HepG2 (cell line): ENCODE results near the gene MRPL2. TPM values are rescaled to one million over a fixed set of nuclear protein-coding genes. Genes with fewer than 3 reads are reported as not detected.

Experiments
- AFF4 ChIP-seq: sonication (generic); formaldehyde crosslinking; IDR thresholded peaks from 2 replicates; pipeline ENCODE4 v1.4.0; 2020; ENCODE audit warnings: missing genetic modification reagents
- DPF2 ChIP-seq: sonication (generic); formaldehyde crosslinking; IDR thresholded peaks from 2 replicates; pipeline ENCODE4 v1.4.0; 2020; ENCODE audit warnings: mild to moderate bottlenecking, low read depth, missing genetic modification reagents, borderline replicate concordance
- ELF1 ChIP-seq: sonication (generic); formaldehyde crosslinking; IDR thresholded peaks from 2 replicates; pipeline ENCODE4 v1.4.0; 2020; ENCODE audit warnings: missing genetic modification reagents
- ISX ChIP-seq: sonication (generic); formaldehyde crosslinking; conservative IDR thresholded peaks from 2 replicates; pipeline ENCODE4 v1.5.0; 2020; ENCODE audit warnings: missing genetic modification reagents
- SIN3B ChIP-seq: fragments of 150-350 bp; IDR thresholded peaks from 2 replicates; pipeline ENCODE4 v1.6.1; 2014; ENCODE audit warnings: low read length
- TRAFD1 ChIP-seq: sonication (generic); formaldehyde crosslinking; IDR thresholded peaks from 2 replicates; pipeline ENCODE4 v1.5.1; 2020; ENCODE audit warnings: missing genetic modification reagents, mild to moderate bottlenecking, borderline replicate concordance
- ZFP62 ChIP-seq: sonication (generic); formaldehyde crosslinking; IDR thresholded peaks from 2 replicates; pipeline ENCODE4 v1.4.0; 2020; ENCODE audit warnings: missing genetic modification reagents
- ZKSCAN5 ChIP-seq: sonication (generic); formaldehyde crosslinking; IDR thresholded peaks from 2 replicates; pipeline ENCODE4 v1.5.1; 2020; ENCODE audit warnings: mild to moderate bottlenecking, missing genetic modification reagents
- ZNF572 ChIP-seq: sonication (generic); formaldehyde crosslinking; IDR thresholded peaks from 2 replicates; pipeline ENCODE4 v1.5.1; 2020; ENCODE audit warnings: mild to moderate bottlenecking, missing genetic modification reagents
- ZNF598 ChIP-seq: sonication (generic); formaldehyde crosslinking; IDR thresholded peaks from 2 replicates; pipeline ENCODE4 v1.5.1; 2020; ENCODE audit warnings: mild to moderate bottlenecking, missing genetic modification reagents, borderline replicate concordance
- ZNF773 ChIP-seq: sonication (generic); formaldehyde crosslinking; IDR thresholded peaks from 2 replicates; pipeline ENCODE4 v1.4.0; 2020; ENCODE audit warnings: missing genetic modification reagents, borderline replicate concordance
- polyA plus RNA-seq, 8 experiments: library from polyadenylated mRNA; depleted of rRNA in 3 of 8; stranded (reverse) in 7 of 8; unstranded in 1 of 8; fragments of >200 nt; fragmentation: Illumina TruSeq in 4 of 8; extraction: Trizol in 4 of 8; gene quantifications; 2 replicates each; pipeline versions ENCODE4 v1.2.1 to v1.2.3, GENCODE V29; 2011 to 2016; ENCODE audit warnings: low read depth in 4 of 8, missing spikeins in 1 of 8, mixed read lengths in 1 of 8; ENCODE audit not compliant: insufficient read depth in 1 of 8
- total RNA-seq, 5 experiments: library from RNA; depleted of rRNA; stranded (reverse); fragments of >200 nt; fragmentation: Illumina TruSeq; extraction: Trizol; gene quantifications; 2 replicates each; pipeline ENCODE4 v1.2.3, GENCODE V29; 2016; ENCODE audit warnings: low read depth in 1 of 5
- TF ChIP-seq, protein P1 (sequence below): sonication (generic); formaldehyde crosslinking; IDR thresholded peaks from 2 replicates; pipeline ENCODE4 v1.4.0; 2020; ENCODE audit warnings: mild to moderate bottlenecking, low read depth, missing genetic modification reagents
- TF ChIP-seq, protein P2 (sequence below): sonication (generic); formaldehyde crosslinking; IDR thresholded peaks from 2 replicates; pipeline ENCODE4 v1.4.0; 2020; ENCODE audit warnings: missing genetic modification reagents
- TF ChIP-seq, protein P3 (sequence below): sonication (generic); formaldehyde crosslinking; IDR thresholded peaks from 2 replicates; pipeline ENCODE4 v1.9.0; 2022; ENCODE audit warnings: low read depth, missing genetic modification reagents
- TF ChIP-seq, protein P4 (sequence below): sonication (generic); formaldehyde crosslinking; IDR thresholded peaks from 2 replicates; pipeline ENCODE4 v1.4.0; 2020; ENCODE audit warnings: missing genetic modification reagents, borderline replicate concordance

MRPL2 gene
- total and polyA plus RNA-seq, 2 of the 13 experiments (the other 11 are each of a cell fraction or from before 2014, with no cell fraction given) = 56.8 to 65.6 TPM

DNA sequence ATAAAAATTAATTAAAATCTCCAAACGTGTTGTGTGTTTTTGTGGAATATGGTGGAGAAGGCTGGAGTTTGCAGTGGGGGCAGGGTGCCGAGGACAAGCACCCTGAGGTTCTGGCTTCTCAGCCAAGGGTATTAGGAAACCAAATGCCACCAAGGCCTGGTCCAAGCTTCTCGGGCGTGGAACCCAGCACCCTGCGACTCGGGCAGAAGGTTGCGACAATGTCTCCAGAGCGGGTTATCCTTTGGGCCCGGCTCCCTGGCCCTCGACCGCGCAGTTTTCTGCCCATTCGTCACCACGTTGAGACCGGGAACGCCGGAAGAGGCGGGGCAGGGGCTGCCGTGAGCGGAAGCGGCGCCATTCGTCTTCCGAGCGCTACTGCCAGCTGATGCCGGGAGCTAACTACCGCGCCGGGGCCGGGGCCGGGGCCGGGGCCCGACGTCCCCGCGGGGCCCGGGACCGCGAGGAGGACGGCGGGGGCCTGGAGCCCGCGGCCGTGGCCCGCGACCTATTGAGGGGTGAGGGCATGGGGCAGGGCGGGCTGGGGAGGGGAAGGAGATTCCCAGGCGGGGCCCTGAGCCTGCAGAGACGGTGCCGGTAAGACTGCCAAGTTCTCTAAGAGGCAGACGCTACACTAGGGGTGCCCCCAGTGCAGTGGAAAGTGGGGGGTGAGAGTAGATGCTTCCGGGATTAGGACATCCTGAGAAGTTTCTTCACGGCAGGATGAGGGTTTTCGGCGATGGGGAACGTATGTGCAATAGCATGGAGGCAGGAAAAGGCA, 37.8 kb downstream of the MRPL2 start, which contains the start of gene RRP36 (continued):
- TF ChIP-seq, protein P1, sequence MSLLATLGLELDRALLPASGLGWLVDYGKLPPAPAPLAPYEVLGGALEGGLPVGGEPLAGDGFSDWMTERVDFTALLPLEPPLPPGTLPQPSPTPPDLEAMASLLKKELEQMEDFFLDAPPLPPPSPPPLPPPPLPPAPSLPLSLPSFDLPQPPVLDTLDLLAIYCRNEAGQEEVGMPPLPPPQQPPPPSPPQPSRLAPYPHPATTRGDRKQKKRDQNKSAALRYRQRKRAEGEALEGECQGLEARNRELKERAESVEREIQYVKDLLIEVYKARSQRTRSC (CRISPR knock-in tag) = no peak
- TF ChIP-seq SIN3B (no peak), ZFP62 (no peak), DPF2 (CRISPR knock-in tag) (no peak), ZNF598 (CRISPR knock-in tag) (peak; percentile 88; the same call in 1 of the 2 replicates), TRAFD1 (no peak), ZNF572 (CRISPR knock-in tag) (0 out of 2 replicates have a peak, but pooled peaks have one; percentile 17), ZKSCAN5 (CRISPR knock-in tag) (no peak), ZNF773 (CRISPR knock-in tag) (peak; percentile 45; the same call in 1 of the 2 replicates), AFF4 (no peak), ELF1 (CRISPR knock-in tag) (peak; percentile 73), ISX (CRISPR knock-in tag) (0 out of 2 replicates have a peak, but pooled peaks have one; percentile 72)
- TF ChIP-seq, protein P2, sequence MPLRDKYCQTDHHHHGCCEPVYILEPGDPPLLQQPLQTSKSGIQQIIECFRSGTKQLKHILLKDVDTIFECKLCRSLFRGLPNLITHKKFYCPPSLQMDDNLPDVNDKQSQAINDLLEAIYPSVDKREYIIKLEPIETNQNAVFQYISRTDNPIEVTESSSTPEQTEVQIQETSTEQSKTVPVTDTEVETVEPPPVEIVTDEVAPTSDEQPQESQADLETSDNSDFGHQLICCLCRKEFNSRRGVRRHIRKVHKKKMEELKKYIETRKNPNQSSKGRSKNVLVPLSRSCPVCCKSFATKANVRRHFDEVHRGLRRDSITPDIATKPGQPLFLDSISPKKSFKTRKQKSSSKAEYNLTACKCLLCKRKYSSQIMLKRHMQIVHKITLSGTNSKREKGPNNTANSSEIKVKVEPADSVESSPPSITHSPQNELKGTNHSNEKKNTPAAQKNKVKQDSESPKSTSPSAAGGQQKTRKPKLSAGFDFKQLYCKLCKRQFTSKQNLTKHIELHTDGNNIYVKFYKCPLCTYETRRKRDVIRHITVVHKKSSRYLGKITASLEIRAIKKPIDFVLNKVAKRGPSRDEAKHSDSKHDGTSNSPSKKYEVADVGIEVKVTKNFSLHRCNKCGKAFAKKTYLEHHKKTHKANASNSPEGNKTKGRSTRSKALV (CRISPR knock-in tag) = no peak
- TF ChIP-seq, protein P3, sequence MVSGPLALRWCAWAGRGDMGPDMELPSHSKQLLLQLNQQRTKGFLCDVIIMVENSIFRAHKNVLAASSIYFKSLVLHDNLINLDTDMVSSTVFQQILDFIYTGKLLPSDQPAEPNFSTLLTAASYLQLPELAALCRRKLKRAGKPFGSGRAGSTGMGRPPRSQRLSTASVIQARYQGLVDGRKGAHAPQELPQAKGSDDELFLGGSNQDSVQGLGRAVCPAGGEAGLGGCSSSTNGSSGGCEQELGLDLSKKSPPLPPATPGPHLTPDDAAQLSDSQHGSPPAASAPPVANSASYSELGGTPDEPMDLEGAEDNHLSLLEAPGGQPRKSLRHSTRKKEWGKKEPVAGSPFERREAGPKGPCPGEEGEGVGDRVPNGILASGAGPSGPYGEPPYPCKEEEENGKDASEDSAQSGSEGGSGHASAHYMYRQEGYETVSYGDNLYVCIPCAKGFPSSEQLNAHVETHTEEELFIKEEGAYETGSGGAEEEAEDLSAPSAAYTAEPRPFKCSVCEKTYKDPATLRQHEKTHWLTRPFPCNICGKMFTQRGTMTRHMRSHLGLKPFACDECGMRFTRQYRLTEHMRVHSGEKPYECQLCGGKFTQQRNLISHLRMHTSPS (CRISPR knock-in tag) = no peak
- TF ChIP-seq, protein P4, sequence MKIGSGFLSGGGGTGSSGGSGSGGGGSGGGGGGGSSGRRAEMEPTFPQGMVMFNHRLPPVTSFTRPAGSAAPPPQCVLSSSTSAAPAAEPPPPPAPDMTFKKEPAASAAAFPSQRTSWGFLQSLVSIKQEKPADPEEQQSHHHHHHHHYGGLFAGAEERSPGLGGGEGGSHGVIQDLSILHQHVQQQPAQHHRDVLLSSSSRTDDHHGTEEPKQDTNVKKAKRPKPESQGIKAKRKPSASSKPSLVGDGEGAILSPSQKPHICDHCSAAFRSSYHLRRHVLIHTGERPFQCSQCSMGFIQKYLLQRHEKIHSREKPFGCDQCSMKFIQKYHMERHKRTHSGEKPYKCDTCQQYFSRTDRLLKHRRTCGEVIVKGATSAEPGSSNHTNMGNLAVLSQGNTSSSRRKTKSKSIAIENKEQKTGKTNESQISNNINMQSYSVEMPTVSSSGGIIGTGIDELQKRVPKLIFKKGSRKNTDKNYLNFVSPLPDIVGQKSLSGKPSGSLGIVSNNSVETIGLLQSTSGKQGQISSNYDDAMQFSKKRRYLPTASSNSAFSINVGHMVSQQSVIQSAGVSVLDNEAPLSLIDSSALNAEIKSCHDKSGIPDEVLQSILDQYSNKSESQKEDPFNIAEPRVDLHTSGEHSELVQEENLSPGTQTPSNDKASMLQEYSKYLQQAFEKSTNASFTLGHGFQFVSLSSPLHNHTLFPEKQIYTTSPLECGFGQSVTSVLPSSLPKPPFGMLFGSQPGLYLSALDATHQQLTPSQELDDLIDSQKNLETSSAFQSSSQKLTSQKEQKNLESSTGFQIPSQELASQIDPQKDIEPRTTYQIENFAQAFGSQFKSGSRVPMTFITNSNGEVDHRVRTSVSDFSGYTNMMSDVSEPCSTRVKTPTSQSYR = 0 out of 2 replicates have a peak, but pooled peaks have one; percentile 29
